GM18505 (cell line): ENCODE data around the gene UPK3A.
A peak's percentile ranks its signal among the peaks of the same experiment; 100 is the strongest.

Source experiments
- ATAC-seq: cut with Tn5 transposase; IDR thresholded peaks from one replicate; pipeline ENCODE4 v1.9.1; 2021; ENCODE audit not compliant: unreplicated experiment
- POLR2A ChIP-seq: IDR thresholded peaks from 4 replicates; pipeline ENCODE4 v1.6.1; 2011; ENCODE audit warnings: borderline replicate concordance; ENCODE audit not compliant: insufficient read depth, insufficient read length; ENCODE audit errors: extremely low read depth

Gene UPK3A

DNA sequence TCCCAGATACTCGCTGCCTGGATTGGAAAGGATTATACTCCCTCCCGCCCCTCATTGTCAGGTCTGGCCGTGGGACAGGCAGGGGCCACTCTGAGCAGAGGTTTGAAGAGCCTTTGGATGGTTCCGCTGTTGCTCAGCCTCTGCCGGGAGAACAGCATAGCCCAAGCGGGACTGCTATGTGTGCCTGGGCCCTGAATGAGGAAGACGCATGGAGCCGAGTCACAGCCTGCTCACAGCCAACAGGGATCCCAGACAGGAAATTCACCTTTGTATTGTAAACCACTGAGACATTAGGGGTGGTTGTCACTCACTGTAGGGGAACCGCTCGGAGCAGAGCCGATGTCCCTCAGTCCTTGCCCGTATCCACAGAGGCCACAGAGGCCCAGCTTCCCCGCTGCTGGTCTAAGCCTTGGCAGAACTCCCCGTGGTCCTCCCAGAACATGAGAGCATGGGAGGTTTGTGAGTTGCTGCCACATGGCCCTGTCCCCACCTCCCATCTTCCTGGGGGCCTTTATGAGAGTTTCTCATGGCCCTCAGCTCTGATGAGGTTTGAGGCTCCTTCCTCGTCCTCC lies 14.3 kb downstream of the UPK3A start:
- no peak for TF ChIP-seq POLR2A
- ATAC-seq = no peak

DNA sequence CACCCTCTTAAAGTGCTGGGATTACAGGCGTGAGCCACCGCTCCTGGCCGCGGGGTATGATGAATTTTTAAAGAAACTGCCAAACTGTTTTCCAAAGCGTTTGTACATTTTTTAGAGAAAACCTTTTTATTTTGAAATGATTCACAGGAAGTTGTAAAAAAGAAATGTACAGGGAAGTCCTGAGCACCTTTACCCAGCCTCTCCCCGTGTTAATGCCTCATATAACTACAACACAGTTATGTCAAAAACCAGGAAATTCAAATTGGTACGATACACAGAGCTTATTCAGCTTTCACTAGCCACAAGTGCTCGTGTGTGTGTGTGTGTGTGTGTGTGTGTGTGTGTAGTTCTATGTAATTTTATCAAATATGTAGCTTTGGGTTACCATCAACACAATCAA lies 18.0 kb downstream of the UPK3A start:
- ATAC-seq = no peak
- no peak for TF ChIP-seq POLR2A

DNA sequence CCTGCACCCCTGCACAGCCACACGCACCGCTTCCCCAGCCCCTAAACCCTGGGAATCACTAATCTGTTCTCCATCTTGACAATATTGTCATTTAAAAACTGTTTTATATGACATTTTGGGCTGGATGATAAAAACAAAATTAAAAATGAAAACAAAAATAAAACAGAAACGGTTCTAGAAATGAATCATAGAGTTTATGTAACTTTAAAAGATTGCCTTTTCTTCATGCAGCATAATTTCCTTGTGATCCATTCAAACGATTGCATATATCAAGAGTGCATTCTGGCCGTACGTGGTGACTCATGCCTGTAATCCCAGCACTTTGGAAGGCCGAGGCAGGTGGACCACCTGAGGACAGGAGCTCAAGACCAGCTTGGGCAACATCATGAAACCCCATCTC lies 18.4 kb downstream of the UPK3A start:
- TF ChIP-seq POLR2A = no peak
- no peak for ATAC-seq

DNA sequence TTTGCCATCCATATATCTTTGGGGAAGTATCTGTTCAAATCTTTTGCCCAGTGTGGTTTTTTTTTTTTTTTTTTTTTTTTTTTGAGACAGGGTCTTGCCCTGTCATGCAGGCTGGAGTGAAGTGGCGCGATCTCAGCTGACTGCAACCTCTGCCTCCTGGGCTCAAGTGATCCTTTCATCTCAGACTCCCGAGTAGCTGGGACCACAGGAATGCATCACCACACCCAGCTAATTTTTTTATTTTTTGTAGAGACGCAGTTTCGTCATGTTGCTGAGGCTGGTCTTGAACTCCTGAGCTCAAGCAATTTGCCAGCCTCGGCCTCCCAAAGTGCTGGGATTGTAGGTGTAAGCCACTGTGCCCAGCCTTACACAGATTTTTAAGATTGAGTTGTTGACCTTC lies 20.2 kb downstream of the UPK3A start:
- no peak for ATAC-seq
- no peak for TF ChIP-seq POLR2A

DNA sequence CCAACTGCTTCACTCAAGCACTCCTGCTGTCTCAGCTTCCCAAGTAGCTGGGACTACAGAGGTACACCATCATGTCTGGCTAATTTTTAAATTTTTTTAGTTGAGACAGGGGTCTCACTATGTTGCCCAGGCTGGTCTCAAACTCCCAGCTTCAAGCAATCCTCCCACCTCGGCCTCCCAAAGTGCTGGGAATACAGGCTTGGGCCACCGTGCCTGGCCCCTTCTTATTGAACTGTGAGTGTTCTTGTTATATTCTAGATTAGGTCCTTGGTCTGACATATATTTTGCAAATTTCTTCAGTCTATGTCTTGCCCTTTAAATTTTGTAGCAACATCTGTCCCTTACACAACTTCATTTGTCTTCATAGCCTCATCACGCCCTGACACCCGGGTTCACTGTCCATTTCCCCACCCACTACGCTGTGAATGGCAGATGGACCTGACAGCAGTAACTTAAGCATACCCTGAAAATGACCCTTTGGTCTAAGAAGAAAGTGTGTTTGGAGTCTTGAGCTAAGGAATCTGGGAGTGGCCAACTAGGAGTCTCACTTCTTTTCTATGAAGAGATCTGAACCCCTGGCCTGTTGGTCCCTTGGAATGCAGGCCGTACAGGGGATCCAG lies 20.8 kb downstream of the UPK3A start:
- no peak for ATAC-seq
- TF ChIP-seq POLR2A = no peak

DNA sequence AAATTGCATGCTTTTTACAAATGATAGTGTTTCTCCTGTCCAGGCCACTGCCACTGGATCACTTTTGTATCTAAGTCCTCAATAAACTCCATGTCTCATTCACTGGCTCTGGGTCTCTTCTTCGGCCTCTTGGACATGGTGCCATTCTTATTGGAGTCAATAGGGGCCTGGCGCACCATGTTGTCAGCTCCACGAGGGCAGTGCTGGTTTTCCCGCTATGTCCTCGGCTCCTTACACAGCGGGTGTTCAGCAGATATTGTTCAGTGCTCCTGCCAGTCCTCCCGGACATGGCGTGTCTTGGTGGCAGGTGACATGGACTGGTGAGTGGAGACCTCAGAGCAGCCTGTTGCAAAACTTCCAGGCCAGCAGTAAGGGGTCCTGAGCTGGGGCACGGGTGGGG lies 21.4 kb downstream of the UPK3A start:
- ATAC-seq = no peak
- no peak for TF ChIP-seq POLR2A

DNA sequence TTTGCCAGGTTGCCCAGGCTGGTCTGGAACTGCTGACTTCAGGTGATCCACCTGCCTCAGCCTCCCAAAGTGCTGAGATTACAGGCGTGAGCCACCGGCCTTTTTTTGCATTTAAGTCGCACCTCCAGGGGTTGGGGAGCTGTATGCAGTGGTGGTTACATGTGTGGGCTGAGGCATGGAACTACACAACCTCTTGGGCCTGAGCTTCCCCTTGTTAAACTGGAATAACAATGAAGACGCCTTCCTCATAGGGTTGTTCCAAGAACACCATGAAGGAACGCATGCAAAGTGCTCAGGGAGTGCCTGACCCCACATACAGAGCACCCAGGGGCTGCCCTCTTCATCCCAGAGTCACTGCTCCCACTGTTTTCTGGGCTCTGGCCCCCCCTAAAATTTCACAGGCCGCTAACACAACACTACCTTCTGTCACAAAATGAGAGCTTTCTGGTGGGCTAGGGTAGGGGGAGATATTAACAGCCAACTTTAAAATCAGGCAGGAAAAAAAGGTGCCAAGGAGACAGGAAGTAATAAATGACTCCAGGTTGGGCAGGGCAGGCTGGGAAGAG lies 23.7 kb downstream of the UPK3A start:
- TF ChIP-seq POLR2A = no peak
- no peak for ATAC-seq

DNA sequence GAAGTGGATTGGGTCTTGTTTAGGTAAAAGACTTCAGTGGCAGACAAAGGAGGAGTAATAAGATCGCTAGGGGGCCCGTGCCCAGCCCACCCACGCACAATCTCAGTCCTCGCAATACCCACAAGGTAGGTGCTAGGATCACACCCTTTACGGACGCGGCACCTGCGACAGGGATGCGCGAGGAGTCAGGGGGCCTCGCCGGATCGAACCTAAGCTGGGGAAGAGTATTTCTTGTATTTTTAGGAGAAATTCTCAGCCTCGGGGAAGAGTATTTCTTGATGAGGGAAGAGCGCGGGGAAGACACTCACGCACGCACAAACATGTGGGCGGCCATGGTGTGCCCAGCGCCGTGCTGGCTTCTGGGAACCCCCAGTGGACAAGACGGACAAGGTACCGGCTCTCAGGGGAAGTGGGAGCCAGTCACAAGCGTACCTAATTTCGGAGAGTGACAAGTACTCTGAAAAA lies 24.2 kb downstream of the UPK3A start:
- TF ChIP-seq POLR2A = no peak
- no peak for ATAC-seq

DNA sequence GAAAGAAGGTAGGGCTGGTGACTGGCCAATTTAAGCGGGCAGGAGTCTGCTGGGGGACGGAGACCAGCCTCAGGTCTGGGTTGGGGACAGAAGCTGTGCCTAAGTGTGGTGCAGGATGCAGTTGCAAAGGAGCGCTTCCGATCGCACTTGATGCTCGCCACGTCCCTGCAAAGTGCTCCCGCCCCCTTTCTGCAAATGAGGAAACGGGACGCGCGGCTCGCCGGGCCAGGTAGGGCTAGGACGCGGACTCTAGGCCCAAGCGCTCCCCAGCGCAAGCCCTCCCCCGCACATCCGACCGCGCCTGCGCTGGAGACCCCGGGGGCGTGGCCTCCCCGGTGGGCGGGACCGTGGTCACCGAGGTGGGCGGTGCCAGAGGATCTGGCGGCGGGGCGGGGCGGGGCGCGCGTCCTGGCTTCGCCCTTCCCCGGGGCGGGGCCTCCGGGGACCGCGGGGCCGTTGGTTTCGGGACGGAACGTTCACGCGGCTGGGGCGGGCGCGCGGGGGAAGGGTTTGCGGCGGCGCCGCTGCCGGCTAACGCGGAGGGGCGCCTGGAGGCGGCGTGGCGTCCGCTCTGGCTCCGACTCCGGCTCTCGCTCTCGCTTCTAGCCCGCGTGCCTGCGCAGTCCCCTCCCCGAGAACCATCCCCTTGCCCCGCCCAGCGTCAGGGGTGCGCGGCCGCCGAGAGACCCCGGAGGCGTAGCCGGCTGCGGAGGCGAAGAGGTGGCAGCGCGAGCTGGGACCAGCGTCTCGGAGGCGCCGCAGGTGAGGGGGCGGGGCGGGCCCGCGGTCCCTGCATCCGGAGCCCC lies 24.9 kb downstream of the UPK3A start, which contains the start of gene FAM118A:
TSS of gene FAM118A (plus strand) at position 513 of the 806 bp plus-strand sequence. CDS start 12,446 bp downstream, outside the sequence.
- peak; percentile 66 for TF ChIP-seq POLR2A
- ATAC-seq = peak; percentile 82

DNA sequence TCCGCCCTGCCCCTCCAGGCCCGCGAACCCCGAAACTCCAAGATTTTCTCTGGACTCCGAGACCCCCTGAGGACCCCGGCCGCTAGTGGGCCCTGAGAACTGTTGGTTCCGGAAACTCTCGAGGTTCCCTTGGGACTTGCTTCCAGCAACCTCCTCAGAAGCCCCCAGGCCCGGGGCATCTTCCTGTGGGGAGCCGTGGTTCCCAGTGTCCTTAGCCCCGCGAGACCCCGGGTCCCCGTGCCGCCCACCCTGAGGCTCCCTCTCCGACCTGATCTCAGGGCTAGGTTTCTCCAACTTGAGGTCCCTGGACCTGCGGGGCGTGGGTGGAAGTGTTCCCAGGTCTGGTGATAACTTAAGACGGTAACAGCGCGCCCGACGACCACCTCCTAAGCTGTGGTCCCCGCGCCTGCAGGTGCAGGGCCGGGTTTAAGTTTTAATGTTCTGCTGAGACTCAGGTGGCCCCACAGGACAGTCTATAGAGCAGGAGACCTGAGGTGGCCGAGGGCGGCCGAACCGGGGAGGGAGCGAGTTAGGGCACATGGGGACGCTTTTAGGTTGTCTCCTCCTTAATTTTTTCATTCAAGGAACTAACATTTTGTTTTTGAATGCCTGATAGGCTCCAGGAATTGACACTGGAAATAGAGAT lies 25.7 kb downstream of the UPK3A start:
- no peak for TF ChIP-seq POLR2A
- ATAC-seq = no peak

DNA sequence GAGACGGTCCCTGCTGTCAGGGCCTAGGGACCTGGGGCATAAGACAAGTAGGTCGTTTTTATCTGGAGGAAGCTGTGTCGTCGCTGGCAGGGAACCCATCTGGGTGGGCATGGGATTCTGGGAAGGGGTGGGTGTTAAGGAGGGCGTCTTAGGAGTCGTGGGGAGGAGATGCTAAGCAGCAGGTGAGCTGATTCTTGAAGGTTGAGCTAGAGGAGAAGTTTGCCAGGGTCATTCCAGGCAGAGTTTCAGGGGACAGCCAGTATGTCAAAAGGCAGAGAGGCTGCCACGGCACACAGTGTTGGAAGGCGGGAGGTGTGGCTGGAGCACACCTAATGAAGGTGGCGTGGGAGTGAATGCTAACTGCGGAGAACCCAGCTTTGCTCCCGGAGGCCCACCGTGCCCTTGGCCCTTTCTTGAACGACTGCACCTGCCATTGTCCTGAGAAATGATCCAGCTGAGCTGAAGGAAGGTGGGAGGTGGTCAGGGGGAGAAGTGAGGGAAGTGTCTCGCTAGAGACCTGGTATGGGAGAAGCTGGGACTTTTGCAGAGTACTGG lies 26.3 kb downstream of the UPK3A start:
- TF ChIP-seq POLR2A = no peak
- no peak for ATAC-seq

DNA sequence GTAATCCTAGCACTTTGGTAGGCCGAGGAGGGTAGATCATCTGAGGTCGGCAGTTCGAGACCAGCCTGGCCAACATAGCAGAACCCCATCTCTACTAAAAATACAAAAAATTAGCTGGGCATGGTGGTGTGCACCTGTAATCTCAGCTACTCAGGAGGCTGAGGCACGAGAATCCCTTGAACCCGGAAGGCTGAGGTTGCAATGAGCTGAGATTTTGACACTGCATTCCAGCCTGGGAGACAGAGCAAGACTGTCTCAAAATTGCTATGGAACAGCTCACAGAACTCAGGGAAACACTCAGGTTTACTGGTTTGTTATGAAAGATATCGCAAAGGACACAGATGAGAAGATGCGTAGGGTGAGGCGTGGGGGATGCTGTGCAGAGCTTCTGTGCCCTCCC lies 27.7 kb downstream of the UPK3A start:
- ATAC-seq = no peak
- no peak for TF ChIP-seq POLR2A

DNA sequence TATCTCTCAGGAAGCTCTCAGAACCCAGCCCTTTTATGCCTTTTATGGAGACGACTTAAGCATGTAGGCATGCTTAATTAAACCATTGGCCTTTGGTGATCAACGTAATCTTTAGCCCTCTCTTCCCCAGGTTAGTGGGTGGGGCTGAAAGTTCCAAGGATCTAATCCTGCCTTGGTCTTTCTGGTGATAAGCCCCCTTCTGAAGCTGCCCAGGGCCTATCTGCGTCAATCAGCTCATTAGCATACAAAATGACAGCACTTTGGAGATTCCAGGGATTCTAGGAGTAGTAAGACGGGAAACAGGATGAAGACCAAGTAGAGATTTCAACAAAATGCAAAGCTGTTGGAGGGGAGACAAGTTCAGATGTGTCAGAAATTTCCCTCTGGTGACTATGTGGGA lies 28.1 kb downstream of the UPK3A start:
- ATAC-seq = no peak

DNA sequence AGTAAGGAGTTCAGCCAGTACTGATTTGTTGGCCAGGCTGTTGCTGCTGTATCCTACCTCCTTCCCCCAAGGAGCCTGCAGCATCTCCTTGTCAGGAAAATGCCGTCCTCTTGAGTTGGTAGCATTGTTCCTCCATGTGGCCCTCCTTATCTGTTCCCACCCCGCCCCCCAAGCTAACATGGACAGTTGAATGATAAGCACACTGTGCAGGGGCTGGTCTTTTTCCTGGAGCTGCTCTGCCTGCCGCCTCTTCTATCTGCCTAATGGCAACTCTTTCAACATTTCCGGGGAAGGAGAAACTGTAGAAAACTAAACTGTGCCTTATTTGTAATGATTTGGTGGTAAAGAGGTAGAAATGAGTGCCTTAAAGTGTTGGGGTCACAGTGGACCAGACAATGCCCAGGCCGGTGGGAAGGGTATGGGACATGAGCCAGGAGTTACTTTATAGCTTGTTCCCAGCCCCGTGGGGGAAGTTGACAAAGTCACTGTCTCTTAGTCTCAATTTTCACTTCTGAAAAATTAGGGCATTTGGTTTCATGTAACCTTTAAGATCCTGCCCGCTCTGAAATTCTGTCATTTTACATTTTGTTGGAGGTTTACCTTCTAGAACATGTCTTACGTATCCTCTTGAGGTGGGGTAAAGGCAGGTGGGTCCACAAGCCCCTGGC lies 29.4 kb downstream of the UPK3A start:
- TF ChIP-seq POLR2A = no peak
- ATAC-seq = no peak

More for the DNA sequence above, 28.1 kb downstream of the UPK3A start:
- no peak for TF ChIP-seq POLR2A
